Measurements from ENCODE around the gene MSH2.

DNA sequence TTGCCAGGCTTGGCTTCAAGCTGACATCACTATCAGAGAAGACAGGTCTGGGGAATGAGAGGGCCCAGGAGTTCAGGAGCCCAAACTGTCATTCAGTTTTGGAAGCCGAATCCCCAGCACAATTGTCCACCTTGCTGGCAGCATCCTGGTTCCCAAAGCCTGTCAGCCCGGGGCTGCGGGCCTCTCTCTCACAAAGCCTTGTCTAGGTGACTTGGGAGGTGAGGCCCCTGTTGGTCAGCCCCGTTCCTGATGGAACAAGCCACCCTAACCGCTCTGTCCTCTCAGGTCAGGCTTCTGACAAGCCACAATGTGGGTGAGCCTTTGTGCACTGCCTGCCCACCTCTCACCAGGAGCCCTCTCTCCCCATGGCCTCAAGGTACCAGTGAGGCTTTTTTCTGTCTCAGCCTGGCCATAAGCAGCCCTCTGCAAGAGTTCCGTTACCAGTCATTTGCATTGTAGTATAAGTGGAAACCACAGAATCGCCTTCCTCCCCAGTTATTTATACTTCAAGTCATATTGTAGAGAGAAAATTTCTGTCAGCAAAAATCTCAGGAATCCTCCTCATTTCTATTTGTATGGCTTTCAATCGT is 100.6 kb downstream of the MSH2 start:
- TF ChIP-seq, protein P1, sequence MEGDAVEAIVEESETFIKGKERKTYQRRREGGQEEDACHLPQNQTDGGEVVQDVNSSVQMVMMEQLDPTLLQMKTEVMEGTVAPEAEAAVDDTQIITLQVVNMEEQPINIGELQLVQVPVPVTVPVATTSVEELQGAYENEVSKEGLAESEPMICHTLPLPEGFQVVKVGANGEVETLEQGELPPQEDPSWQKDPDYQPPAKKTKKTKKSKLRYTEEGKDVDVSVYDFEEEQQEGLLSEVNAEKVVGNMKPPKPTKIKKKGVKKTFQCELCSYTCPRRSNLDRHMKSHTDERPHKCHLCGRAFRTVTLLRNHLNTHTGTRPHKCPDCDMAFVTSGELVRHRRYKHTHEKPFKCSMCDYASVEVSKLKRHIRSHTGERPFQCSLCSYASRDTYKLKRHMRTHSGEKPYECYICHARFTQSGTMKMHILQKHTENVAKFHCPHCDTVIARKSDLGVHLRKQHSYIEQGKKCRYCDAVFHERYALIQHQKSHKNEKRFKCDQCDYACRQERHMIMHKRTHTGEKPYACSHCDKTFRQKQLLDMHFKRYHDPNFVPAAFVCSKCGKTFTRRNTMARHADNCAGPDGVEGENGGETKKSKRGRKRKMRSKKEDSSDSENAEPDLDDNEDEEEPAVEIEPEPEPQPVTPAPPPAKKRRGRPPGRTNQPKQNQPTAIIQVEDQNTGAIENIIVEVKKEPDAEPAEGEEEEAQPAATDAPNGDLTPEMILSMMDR (IDR thresholded peaks at IDR 0.05; ENCODE audit: extremely low read depth in 1 of 2, insufficient read depth in 1 of 2, low read depth in 1 of 2, low read length in 2 of 2), result no peak
- TF ChIP-seq GATA2 (IDR thresholded peaks at IDR 0.05; ENCODE audit: insufficient read depth, insufficient read length, low read depth, low read length), result no peak
- no peak for TF ChIP-seq MYC (IDR thresholded peaks at IDR 0.05; ENCODE audit: low read depth, low read length)
- no peak for TF ChIP-seq EZH2 (IDR thresholded peaks at IDR 0.05; ENCODE audit: borderline replicate concordance, low read depth, low read length, severe bottlenecking)
- no peak for TF ChIP-seq POLR2A (IDR thresholded peaks at IDR 0.05; ENCODE audit: low read depth, low read length)
- no peak for TF ChIP-seq POLR2AphosphoS5 (IDR thresholded peaks at IDR 0.05; ENCODE audit: insufficient read depth, low read depth, low read length)
- no peak for TF ChIP-seq JUN (IDR thresholded peaks at IDR 0.05; ENCODE audit: borderline replicate concordance, insufficient read depth, insufficient read length, low read depth)
- no peak for TF ChIP-seq FOS (IDR thresholded peaks at IDR 0.05; ENCODE audit: borderline replicate concordance, insufficient read depth, low read length)
